CD4-positive, alpha-beta T cell (primary cell): ENCODE results near the gene SERTM2. TPM values are rescaled to one million over a fixed set of nuclear protein-coding genes. Genes with fewer than 3 reads are reported as not detected.

Experiments used
- ATAC-seq: fragments of 200-7000 bp; cut with Tn5 transposase; one replicate; pipeline ENCODE4 v1.10.0; 2022; ENCODE audit warnings: mild to moderate bottlenecking; ENCODE audit not compliant: poor library complexity
- CTCF ChIA-PET: fragments of 350-600 bp; sonication (Branson Sonifier 250); formaldehyde crosslinking; loops from one replicate; lab custom pipeline; 2021; ENCODE audit warnings: antibody characterized with exemption, inconsistent platforms; lab: Charles Lee
- POLR2A ChIA-PET: fragments of 350-600 bp; sonication (Branson Sonifier 250); formaldehyde crosslinking; loops from one replicate; lab custom pipeline; 2021; ENCODE audit warnings: antibody characterized with exemption, inconsistent platforms; lab: Charles Lee
- DNase-seq, 14 experiments: peaks; one replicate each; pipeline ENCODE4 v3.0.0-alpha.2; 2013 to 2020; ENCODE audit warnings: mixed read lengths in 2 of 14
- H3K27ac ChIP-seq, 2 donors: one replicate each; pipeline versions ENCODE4 v1.5.1 to v1.7.0; 2013; ENCODE audit warnings: low read length in 2 of 2, low read depth in 1 of 2, mild to moderate bottlenecking in 1 of 2
- H3K27me3 ChIP-seq, 2 experiments: 1 replicate in 1 of 2; 2 replicates in 1 of 2; pipeline versions ENCODE4 v1.6.1 to v1.7.0; 2013; ENCODE audit warnings: low read length in 2 of 2, control low read depth in 1 of 2, mild to moderate bottlenecking in 1 of 2, moderate library complexity in 1 of 2; ENCODE audit not compliant: insufficient read depth in 2 of 2, control insufficient read depth in 1 of 2
- H3K36me3 ChIP-seq: one replicate; pipeline ENCODE4 v1.6.1; 2013; ENCODE audit warnings: low read length, control low read depth; ENCODE audit not compliant: insufficient read depth
- H3K4me1 ChIP-seq: one replicate; pipeline ENCODE4 v1.6.1; 2013; ENCODE audit warnings: low read length, control low read depth; ENCODE audit not compliant: insufficient read depth
- H3K4me3 ChIP-seq: one replicate; pipeline ENCODE4 v1.5.1; 2013; ENCODE audit warnings: mild to moderate bottlenecking, low read length, moderate library complexity
- H3K9me3 ChIP-seq, 2 experiments: 1 replicate in 1 of 2; 2 replicates in 1 of 2; pipeline versions ENCODE4 v1.6.1 to v1.7.0; 2013; ENCODE audit warnings: low read length in 2 of 2, mild to moderate bottlenecking in 2 of 2, control low read depth in 1 of 2, moderate library complexity in 1 of 2; ENCODE audit not compliant: control insufficient read depth in 1 of 2, insufficient read depth in 1 of 2
- H3K27ac Mint-ChIP-seq: one replicate; pipeline ENCODE4 v1.8.0; 2020; ENCODE audit warnings: mixed read lengths
- H3K27me3 Mint-ChIP-seq: one replicate; pipeline ENCODE4 v1.8.0; 2021; ENCODE audit warnings: mixed read lengths
- H3K36me3 Mint-ChIP-seq: one replicate; pipeline ENCODE4 v1.8.0; 2021; ENCODE audit warnings: low read depth, mixed read lengths
- H3K4me1 Mint-ChIP-seq: one replicate; pipeline ENCODE4 v1.8.0; 2021; ENCODE audit warnings: low read depth, mixed read lengths
- H3K4me3 Mint-ChIP-seq: one replicate; pipeline ENCODE4 v1.8.0; 2020; ENCODE audit warnings: mild to moderate bottlenecking, mixed read lengths
- H3K9me3 Mint-ChIP-seq: one replicate; pipeline ENCODE4 v1.8.0; 2020; ENCODE audit warnings: mixed read lengths
- intact Hi-C, 2 experiments: fragments of 100-400 bp; cut with DNase I in 1 of 2; cut with micrococcal nuclease in 1 of 2; formaldehyde crosslinking; loops; one replicate each; pipeline versions ENCODE4 v1.15.1 to v1.9.0; 2023 to 2025; cut with DNase I, micrococcal nuclease
- total RNA-seq, 174 experiments: library from RNA in 2 of 174; stranded (reverse) in 2 of 174; gene quantifications; one replicate each; pipeline ENCODE4 v1.2.3 and lab custom pipeline; 2021 to 2026
- TF ChIP-seq, protein P1 (sequence below): fragments of 200-600 bp; IDR thresholded peaks from one replicate; pipeline ENCODE4 v1.8.0; 2022; ENCODE audit warnings: antibody characterized with exemption, mild to moderate bottlenecking

SERTM2 gene
- total RNA-seq, 2 experiments from 2014 or later, result not detected

DNA sequence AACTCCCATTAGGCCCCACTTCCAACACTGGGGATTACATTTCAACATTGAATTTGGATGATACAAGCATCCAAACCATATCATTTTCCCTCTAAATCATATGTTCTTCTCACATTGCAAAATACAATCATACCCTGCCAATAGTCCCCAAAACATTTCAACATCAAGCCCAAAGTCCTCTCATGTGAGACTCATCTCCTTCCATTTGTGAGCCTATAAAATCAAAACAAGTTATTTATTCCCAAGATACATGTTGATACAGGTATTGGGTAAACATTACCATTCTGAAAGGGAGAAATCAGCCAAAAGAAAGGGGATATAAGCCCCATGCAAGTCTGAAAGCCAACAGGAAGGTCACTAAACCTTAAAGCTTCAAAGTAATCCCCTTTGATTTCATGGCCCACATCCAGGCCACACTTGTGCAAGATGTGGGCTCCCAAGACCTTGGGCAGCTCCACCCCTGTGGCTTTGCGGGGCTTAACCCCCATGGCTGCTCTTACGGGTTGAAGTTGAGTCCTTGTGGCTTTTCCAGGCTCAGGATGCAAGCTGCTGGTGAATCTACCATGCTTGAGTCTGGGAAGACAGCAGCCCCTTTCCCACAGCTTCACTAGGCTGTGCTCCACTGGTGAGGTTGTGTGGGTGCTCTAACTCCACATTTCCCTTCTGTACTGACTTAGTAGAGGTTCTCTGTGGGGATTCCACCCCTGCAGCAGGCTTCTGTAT lies 40.6 kb upstream of the SERTM2 start:
- Histone ChIP-seq H3K36me3 (no peaks in the 10 kb centered on the region), H3K4me1 (no peaks in the 10 kb centered on the region), H3K27me3 (no peaks in the 10 kb centered on the region), H3K27ac (no peak overlapping the region), H3K4me3 (no peak overlapping the region), H3K9me3 (peaks cover 0 to 4% of the 10 kb centered on the region in 2 experiments)
- H3K27ac Mint-ChIP-seq, result no peak overlapping the region
- CTCF ChIA-PET, result no interaction called here
- intact Hi-C loops, result no loop called here
- ATAC-seq (no peak), DNase-seq (no peak)
- TF ChIP-seq, protein P1, sequence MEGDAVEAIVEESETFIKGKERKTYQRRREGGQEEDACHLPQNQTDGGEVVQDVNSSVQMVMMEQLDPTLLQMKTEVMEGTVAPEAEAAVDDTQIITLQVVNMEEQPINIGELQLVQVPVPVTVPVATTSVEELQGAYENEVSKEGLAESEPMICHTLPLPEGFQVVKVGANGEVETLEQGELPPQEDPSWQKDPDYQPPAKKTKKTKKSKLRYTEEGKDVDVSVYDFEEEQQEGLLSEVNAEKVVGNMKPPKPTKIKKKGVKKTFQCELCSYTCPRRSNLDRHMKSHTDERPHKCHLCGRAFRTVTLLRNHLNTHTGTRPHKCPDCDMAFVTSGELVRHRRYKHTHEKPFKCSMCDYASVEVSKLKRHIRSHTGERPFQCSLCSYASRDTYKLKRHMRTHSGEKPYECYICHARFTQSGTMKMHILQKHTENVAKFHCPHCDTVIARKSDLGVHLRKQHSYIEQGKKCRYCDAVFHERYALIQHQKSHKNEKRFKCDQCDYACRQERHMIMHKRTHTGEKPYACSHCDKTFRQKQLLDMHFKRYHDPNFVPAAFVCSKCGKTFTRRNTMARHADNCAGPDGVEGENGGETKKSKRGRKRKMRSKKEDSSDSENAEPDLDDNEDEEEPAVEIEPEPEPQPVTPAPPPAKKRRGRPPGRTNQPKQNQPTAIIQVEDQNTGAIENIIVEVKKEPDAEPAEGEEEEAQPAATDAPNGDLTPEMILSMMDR, result no peak
- no peak overlapping the region for H3K4me3 Mint-ChIP-seq
- POLR2A ChIA-PET, result no interaction called here
- H3K4me1 Mint-ChIP-seq, result no peaks in the 10 kb centered on the region
- H3K36me3 Mint-ChIP-seq, result no peaks in the 10 kb centered on the region
- H3K27me3 Mint-ChIP-seq, result no peaks in the 10 kb centered on the region
- H3K9me3 Mint-ChIP-seq, result peaks cover 2% of the 10 kb centered on the region

DNA sequence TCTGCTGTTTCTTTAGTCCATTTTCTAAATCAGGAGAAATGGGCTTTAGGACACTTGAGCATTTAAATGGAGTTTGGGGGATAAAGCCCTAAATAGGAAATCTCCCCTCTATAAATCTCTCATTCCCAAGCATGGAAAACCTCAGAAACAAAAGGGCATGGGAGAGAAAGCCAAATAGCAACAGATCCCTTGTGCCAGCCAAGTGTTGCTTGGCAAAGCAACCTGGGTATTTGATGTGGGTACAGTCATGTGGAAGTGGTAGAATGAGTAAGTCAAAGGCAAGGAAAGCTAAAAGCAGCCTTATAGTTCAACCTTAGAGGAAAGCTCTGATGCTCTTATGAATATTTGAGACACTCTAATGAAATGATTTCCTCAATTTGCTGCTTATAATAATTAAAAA lies 29.5 kb upstream of the SERTM2 start:
- no peak overlapping the region for H3K4me3 ChIP-seq
- no peaks in the 10 kb centered on the region for H3K27me3 Mint-ChIP-seq
- no peaks in the 10 kb centered on the region for H3K4me1 ChIP-seq
- ChIA-PET POLR2A (no interaction called here), CTCF (no interaction called here)
- intact Hi-C loops, result no loop called here
- no peak overlapping the region for H3K27ac ChIP-seq
- TF ChIP-seq, protein P1, result no peak
- H3K27me3 ChIP-seq, result no peaks in the 10 kb centered on the region
- no peak overlapping the region for H3K27ac Mint-ChIP-seq
- DNase-seq (no peak), ATAC-seq (no peak)
- no peaks in the 10 kb centered on the region for H3K36me3 Mint-ChIP-seq
- H3K9me3 Mint-ChIP-seq, result no peaks in the 10 kb centered on the region
- no peaks in the 10 kb centered on the region for H3K36me3 ChIP-seq
- no peaks in the 10 kb centered on the region for H3K4me1 Mint-ChIP-seq
- H3K4me3 Mint-ChIP-seq, result no peak overlapping the region
- no peaks in the 10 kb centered on the region for H3K9me3 ChIP-seq

DNA sequence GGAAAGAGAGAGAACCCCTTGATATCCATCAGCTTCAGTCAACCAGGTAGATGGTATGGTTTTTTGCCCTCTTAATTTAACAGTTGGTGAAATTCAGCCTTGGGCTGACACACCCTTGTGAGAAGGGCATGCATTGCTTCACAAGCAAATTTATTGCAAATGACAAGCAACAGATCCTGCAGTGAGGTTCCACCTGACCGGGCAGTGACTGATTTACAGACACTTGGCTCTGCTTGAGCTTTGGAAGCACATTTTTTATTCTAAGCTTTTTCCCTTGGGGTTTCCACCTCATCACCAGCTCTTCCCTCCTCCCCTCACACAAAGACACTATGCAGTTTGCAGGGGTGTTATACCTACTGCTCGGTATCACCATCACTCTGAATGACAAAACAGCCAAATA lies 28.3 kb upstream of the SERTM2 start:
- no peaks in the 10 kb centered on the region for H3K36me3 ChIP-seq
- no peak for DNase-seq
- Mint-ChIP-seq H3K4me1 (no peaks in the 10 kb centered on the region), H3K9me3 (no peaks in the 10 kb centered on the region), H3K27me3 (no peaks in the 10 kb centered on the region), H3K27ac (no peak overlapping the region), H3K36me3 (no peaks in the 10 kb centered on the region), H3K4me3 (no peak overlapping the region)
- no peaks in the 10 kb centered on the region for H3K4me1 ChIP-seq
- H3K27me3 ChIP-seq, result no peaks in the 10 kb centered on the region
- no peak overlapping the region for H3K4me3 ChIP-seq
- H3K27ac ChIP-seq, result no peak overlapping the region
- intact Hi-C loops, result no loop called here
- no peak for ATAC-seq
- no peaks in the 10 kb centered on the region for H3K9me3 ChIP-seq
- ChIA-PET CTCF (no interaction called here), POLR2A (no interaction called here)
- TF ChIP-seq, protein P1, result no peak
